ENCODE data around the gene ZNF280B. TPM values are rescaled to one million over a fixed set of nuclear protein-coding genes. Genes with fewer than 3 reads are reported as not detected.

Gene ZNF280B
- total and polyA plus RNA-seq, 2 donors (not counting 3 experiments of a cell fraction or from before 2014, with no cell fraction given): 1.5 to 3.1 TPM

GRCh38 chr22:22526125-22526912 lies 17.8 kb upstream of the ZNF280B start:
- TF ChIP-seq CTCF (IDR thresholded peaks at IDR 0.05; ENCODE audit: extremely low read depth in 1 of 2, insufficient read depth in 1 of 2, low read depth in 1 of 2, low read length in 2 of 2): no peak
- no peak for TF ChIP-seq GATA2 (IDR thresholded peaks at IDR 0.05; ENCODE audit: insufficient read depth, insufficient read length, low read depth, low read length)
- no peak for TF ChIP-seq JUN (IDR thresholded peaks at IDR 0.05; ENCODE audit: borderline replicate concordance, insufficient read depth, insufficient read length, low read depth)
- TF ChIP-seq POLR2A (IDR thresholded peaks at IDR 0.05; ENCODE audit: low read depth, low read length): no peak
- no peak for TF ChIP-seq POLR2AphosphoS5 (IDR thresholded peaks at IDR 0.05; ENCODE audit: insufficient read depth, low read depth, low read length)
- no peak for TF ChIP-seq EZH2 (IDR thresholded peaks at IDR 0.05; ENCODE audit: borderline replicate concordance, low read depth, low read length, severe bottlenecking)
- TF ChIP-seq FOS (IDR thresholded peaks at IDR 0.05; ENCODE audit: borderline replicate concordance, insufficient read depth, low read length): no peak
- no peak for TF ChIP-seq MYC (IDR thresholded peaks at IDR 0.05; ENCODE audit: low read depth, low read length)
- TF ChIP-seq MAX (IDR thresholded peaks at IDR 0.05; ENCODE audit: insufficient read depth, insufficient read length): no peak
- no peak overlapping the region for H2AFZ ChIP-seq (ENCODE audit: low read depth, low read length)
- H3K36me3 ChIP-seq (ENCODE audit: control insufficient read depth in 2 of 2, extremely low read depth in 1 of 2, insufficient read depth in 2 of 2, low read length in 2 of 2): no peaks in the 10 kb centered on the region
- H3K4me2 ChIP-seq (ENCODE audit: insufficient read depth, low read length): no peak overlapping the region
- H3K27ac ChIP-seq (ENCODE audit: insufficient read depth, low read depth, low read length): no peak overlapping the region
- dilution Hi-C loops (cut with MboI; ENCODE audit: extremely low pct_ligation_motif_present, low sequenced_read_pairs): no loop called here
- no peak overlapping the region for H3K9ac ChIP-seq (replicated peaks; ENCODE audit: extremely low read depth, insufficient read depth, low read length)
- intact Hi-C loops (cut with micrococcal nuclease): no loop called here
- ChIA-PET CTCF (no interaction called here), POLR2A (no interaction called here)
- no peak for DNase-seq (ENCODE audit: low read depth, low spot score)
- H3K4me3 ChIP-seq (replicated peaks in 1 of 3; ENCODE audit: insufficient read depth in 1 of 3, low read depth in 1 of 3, low read length in 3 of 3): no peak overlapping the region
- no peak for FAIRE-seq
- no peaks in the 10 kb centered on the region for H3K79me2 ChIP-seq (ENCODE audit: control insufficient read depth, insufficient read depth, low read length)
- H3K4me1 ChIP-seq (ENCODE audit: control insufficient read depth, extremely low read depth, insufficient read depth, low read length): no peaks in the 10 kb centered on the region
- H3K9me3 ChIP-seq (replicated peaks; ENCODE audit: control insufficient read depth, insufficient read depth, low read length): no peaks in the 10 kb centered on the region
- peaks cover 0 to 5% of the 10 kb centered on the region in 2 experiments for H3K27me3 ChIP-seq (ENCODE audit: control insufficient read depth in 2 of 2, insufficient read depth in 2 of 2, low read length in 2 of 2)
- BruUV-seq (replicated peaks): no TSS peak
- H4K20me1 ChIP-seq (replicated peaks; ENCODE audit: control insufficient read depth, extremely low read depth, insufficient read depth, low read length): no peaks in the 10 kb centered on the region
- H3K9me1 ChIP-seq (replicated peaks; ENCODE audit: control insufficient read depth, extremely low read depth, insufficient read depth, low read length): no peaks in the 10 kb centered on the region
